SK-N-SH treated with all-trans-retinoic acid at 6 μM for 48 hours (cell line): ENCODE data around the gene SLC22A2.

Experiments used
- ATAC-seq: fragments of 200-7000 bp; cut with Tn5 transposase; 3 replicates; pipeline ENCODE4 v1.9.1; 2020; ENCODE audit warnings: mild to moderate bottlenecking, moderate library complexity
- ARNTL ChIP-seq: fragments of 450-650 bp; formaldehyde crosslinking; IDR thresholded peaks from 2 replicates; pipeline ENCODE4 v1.5.0; 2020; ENCODE audit warnings: low read depth, mild to moderate bottlenecking, moderate library complexity, borderline replicate concordance
- BACH2 ChIP-seq: fragments of 250-450 bp; sonication (Bioruptor Pico); IDR thresholded peaks from 2 replicates; pipeline ENCODE4 v1.9.0; 2021; ENCODE audit warnings: mild to moderate bottlenecking, borderline replicate concordance
- CREB5 ChIP-seq: fragments of 250-450 bp; sonication (Bioruptor Pico); IDR thresholded peaks from 2 replicates; pipeline ENCODE4 v1.5.1; 2020; ENCODE audit warnings: low read depth, mild to moderate bottlenecking, moderate library complexity
- CSDC2 ChIP-seq: fragments of 250-450 bp; sonication (Bioruptor Pico); IDR thresholded peaks from 2 replicates; pipeline ENCODE4 v1.5.0; 2020; ENCODE audit warnings: mild to moderate bottlenecking, moderate library complexity
- CSRNP3 ChIP-seq: fragments of 250-450 bp; sonication (Bioruptor Pico); IDR thresholded peaks from 2 replicates; pipeline ENCODE4 v1.5.1; 2021; ENCODE audit warnings: mild to moderate bottlenecking, moderate library complexity
- ESRRG ChIP-seq: fragments of 250-450 bp; sonication (Bioruptor Pico); IDR thresholded peaks from 2 replicates; pipeline ENCODE4 v1.6.1; 2021; ENCODE audit warnings: mild to moderate bottlenecking
- GLIS3 ChIP-seq: fragments of 250-450 bp; sonication (Bioruptor Pico); IDR thresholded peaks from 2 replicates; pipeline ENCODE4 v1.5.0; 2020; ENCODE audit warnings: mild to moderate bottlenecking, moderate library complexity
- ISL1 ChIP-seq: fragments of 250-450 bp; sonication (Bioruptor Pico); IDR thresholded peaks from 2 replicates; pipeline ENCODE4 v2.1.2; 2022; ENCODE audit warnings: mild to moderate bottlenecking, moderate library complexity
- OSR1 ChIP-seq: fragments of 250-450 bp; sonication (Bioruptor Pico); IDR thresholded peaks from 2 replicates; pipeline ENCODE4 v1.8.0; 2022; ENCODE audit warnings: moderate library complexity, mild to moderate bottlenecking, inconsistent platforms
- PPARA ChIP-seq: fragments of 250-450 bp; sonication (Bioruptor Pico); IDR thresholded peaks from 2 replicates; pipeline ENCODE4 v1.5.0; 2020; ENCODE audit warnings: mild to moderate bottlenecking, borderline replicate concordance
- RARB ChIP-seq: fragments of 250-450 bp; sonication (Bioruptor Pico); IDR thresholded peaks from 2 replicates; pipeline ENCODE4 v1.8.0; 2021; ENCODE audit warnings: mild to moderate bottlenecking, moderate library complexity
- SNAI2 ChIP-seq: fragments of 250-450 bp; sonication (Bioruptor Pico); IDR thresholded peaks from 2 replicates; pipeline ENCODE4 v1.5.0; 2020; ENCODE audit warnings: mild to moderate bottlenecking, moderate library complexity
- TCF4 ChIP-seq: fragments of 250-450 bp; sonication (Bioruptor Pico); IDR thresholded peaks from 2 replicates; pipeline ENCODE4 v1.8.0; 2021; ENCODE audit warnings: mild to moderate bottlenecking, moderate library complexity, borderline replicate concordance
- TOX ChIP-seq: fragments of 250-450 bp; sonication (Bioruptor Pico); IDR thresholded peaks from 2 replicates; pipeline ENCODE4 v1.8.0; 2021; ENCODE audit warnings: mild to moderate bottlenecking, moderate library complexity, borderline replicate concordance
- TSHZ2 ChIP-seq: fragments of 250-450 bp; sonication (Bioruptor Pico); IDR thresholded peaks from 2 replicates; pipeline ENCODE4 v1.5.0; 2020; ENCODE audit warnings: mild to moderate bottlenecking, moderate library complexity
- ZFP3 ChIP-seq: fragments of 250-450 bp; sonication (Bioruptor Pico); IDR thresholded peaks from 2 replicates; pipeline ENCODE4 v1.5.0; 2020; ENCODE audit warnings: mild to moderate bottlenecking, moderate library complexity
- ZFP30 ChIP-seq: fragments of 450-650 bp; formaldehyde crosslinking; IDR thresholded peaks from 2 replicates; pipeline ENCODE4 v1.5.0; 2022; ENCODE audit warnings: mild to moderate bottlenecking, moderate library complexity
- ZNF565 ChIP-seq: fragments of 450-650 bp; formaldehyde crosslinking; conservative IDR thresholded peaks from 2 replicates; pipeline ENCODE4 v1.5.0; 2020; ENCODE audit warnings: low read depth, mild to moderate bottlenecking, moderate library complexity
- ZNF70 ChIP-seq: fragments of 450-650 bp; formaldehyde crosslinking; IDR thresholded peaks from 2 replicates; pipeline ENCODE4 v1.5.0; 2020; ENCODE audit warnings: mild to moderate bottlenecking, moderate library complexity
- TF ChIP-seq, protein P1 (sequence below): fragments of 250-450 bp; sonication (Bioruptor Pico); IDR thresholded peaks from 2 replicates; pipeline ENCODE4 v1.8.0; 2020; ENCODE audit warnings: mild to moderate bottlenecking, moderate library complexity, borderline replicate concordance
- TF ChIP-seq, protein P2 (sequence below): fragments of 250-450 bp; sonication (Bioruptor Pico); IDR thresholded peaks from 2 replicates; pipeline ENCODE4 v1.8.0; 2021; ENCODE audit warnings: low read depth, mild to moderate bottlenecking, moderate library complexity, borderline replicate concordance

Gene SLC22A2

DNA sequence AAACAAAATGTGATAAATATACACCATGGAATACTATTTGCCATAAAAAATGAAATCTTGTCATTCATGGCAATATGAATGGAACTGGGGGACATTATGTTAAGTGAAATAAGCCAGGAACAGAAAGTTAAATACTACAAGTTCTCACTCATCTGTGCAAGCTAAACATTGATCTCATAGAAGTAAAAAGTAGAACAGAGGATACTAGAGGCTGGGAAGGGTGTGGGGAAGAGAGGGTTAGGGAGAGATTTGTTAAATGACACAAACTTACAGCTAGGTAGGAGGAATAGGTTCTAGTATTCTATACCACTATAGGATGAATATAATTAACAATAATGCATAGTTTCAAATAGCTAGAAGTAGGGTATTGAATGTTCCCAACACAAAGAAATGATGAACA is 61.0 kb downstream of the SLC22A2 start:
- no peak for ATAC-seq
- TF ChIP-seq ZFP30 (CRISPR knock-in tag) (no peak), BACH2 (CRISPR knock-in tag) (no peak), PPARA (no peak), ISL1 (CRISPR knock-in tag) (no peak), CSDC2 (CRISPR knock-in tag) (no peak), ZNF70 (CRISPR knock-in tag) (no peak), ESRRG (CRISPR knock-in tag) (no peak), RARB (no peak), OSR1 (CRISPR knock-in tag) (no peak), TSHZ2 (CRISPR knock-in tag) (no peak), GLIS3 (CRISPR knock-in tag) (no peak), SNAI2 (CRISPR knock-in tag) (no peak), ZFP3 (CRISPR knock-in tag) (no peak), TOX (CRISPR knock-in tag) (no peak), ARNTL (CRISPR knock-in tag) (no peak), ZNF565 (CRISPR knock-in tag) (no peak), TCF4 (no peak)
- TF ChIP-seq, protein P1, sequence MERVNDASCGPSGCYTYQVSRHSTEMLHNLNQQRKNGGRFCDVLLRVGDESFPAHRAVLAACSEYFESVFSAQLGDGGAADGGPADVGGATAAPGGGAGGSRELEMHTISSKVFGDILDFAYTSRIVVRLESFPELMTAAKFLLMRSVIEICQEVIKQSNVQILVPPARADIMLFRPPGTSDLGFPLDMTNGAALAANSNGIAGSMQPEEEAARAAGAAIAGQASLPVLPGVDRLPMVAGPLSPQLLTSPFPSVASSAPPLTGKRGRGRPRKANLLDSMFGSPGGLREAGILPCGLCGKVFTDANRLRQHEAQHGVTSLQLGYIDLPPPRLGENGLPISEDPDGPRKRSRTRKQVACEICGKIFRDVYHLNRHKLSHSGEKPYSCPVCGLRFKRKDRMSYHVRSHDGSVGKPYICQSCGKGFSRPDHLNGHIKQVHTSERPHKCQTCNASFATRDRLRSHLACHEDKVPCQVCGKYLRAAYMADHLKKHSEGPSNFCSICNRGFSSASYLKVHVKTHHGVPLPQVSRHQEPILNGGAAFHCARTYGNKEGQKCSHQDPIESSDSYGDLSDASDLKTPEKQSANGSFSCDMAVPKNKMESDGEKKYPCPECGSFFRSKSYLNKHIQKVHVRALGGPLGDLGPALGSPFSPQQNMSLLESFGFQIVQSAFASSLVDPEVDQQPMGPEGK (CRISPR knock-in tag), result no peak
- TF ChIP-seq, all 23 proteins: peak for 0

DNA sequence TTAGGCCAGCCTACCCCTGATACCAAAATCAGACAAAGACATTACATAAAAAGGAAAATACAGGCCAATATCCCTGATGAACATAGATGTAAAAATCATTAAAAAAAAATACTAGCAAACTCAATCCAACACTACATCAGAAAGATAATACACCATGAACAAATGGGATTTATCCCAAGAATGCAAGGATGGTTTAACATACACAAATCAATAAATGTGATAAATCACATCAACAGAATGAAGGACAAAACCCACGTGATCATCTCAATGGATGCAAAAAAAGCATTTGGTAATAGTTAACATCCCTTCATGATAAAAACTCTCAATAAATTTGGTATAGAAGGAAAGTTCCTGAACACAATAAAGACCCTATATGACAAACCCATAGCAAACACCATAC is 63.8 kb downstream of the SLC22A2 start:
- no peak for TF ChIP-seq TOX (CRISPR knock-in tag)
- no peak for ATAC-seq

- TF ChIP-seq ZFP30 (CRISPR knock-in tag) (no peak), CREB5 (no peak), OSR1 (CRISPR knock-in tag) (no peak), CSRNP3 (CRISPR knock-in tag) (no peak), ZFP3 (CRISPR knock-in tag) (no peak), RARB (no peak), PPARA (no peak), ARNTL (CRISPR knock-in tag) (no peak), GLIS3 (CRISPR knock-in tag) (no peak), TOX (CRISPR knock-in tag) (no peak), ISL1 (CRISPR knock-in tag) (no peak)
- TF ChIP-seq, all 23 proteins: peak for 0
- ATAC-seq, result no peak
Observed at GRCh38 chr6:160192840-160193239, 65.8 kb downstream of the SLC22A2 start.

- ATAC-seq, result no peak
- no peak for TF ChIP-seq TCF4
- TF ChIP-seq RARB, result no peak
- no peak for TF ChIP-seq CSDC2 (CRISPR knock-in tag)
- TF ChIP-seq, protein P2, sequence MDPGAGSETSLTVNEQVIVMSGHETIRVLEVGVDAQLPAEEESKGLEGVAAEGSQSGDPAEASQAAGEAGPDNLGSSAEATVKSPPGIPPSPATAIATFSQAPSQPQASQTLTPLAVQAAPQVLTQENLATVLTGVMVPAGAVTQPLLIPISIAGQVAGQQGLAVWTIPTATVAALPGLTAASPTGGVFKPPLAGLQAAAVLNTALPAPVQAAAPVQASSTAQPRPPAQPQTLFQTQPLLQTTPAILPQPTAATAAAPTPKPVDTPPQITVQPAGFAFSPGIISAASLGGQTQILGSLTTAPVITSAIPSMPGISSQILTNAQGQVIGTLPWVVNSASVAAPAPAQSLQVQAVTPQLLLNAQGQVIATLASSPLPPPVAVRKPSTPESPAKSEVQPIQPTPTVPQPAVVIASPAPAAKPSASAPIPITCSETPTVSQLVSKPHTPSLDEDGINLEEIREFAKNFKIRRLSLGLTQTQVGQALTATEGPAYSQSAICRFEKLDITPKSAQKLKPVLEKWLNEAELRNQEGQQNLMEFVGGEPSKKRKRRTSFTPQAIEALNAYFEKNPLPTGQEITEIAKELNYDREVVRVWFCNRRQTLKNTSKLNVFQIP (CRISPR knock-in tag), result no peak
- TF ChIP-seq GLIS3 (CRISPR knock-in tag), result no peak
- no peak for TF ChIP-seq ZNF565 (CRISPR knock-in tag)
- TF ChIP-seq ZNF70 (CRISPR knock-in tag), result no peak
Observed at GRCh38 chr6:160190973-160191372, 67.6 kb downstream of the SLC22A2 start.
